HepG2 (cell line): ENCODE measurements around the gene TNRC18. TPM values are rescaled to one million over a fixed set of nuclear protein-coding genes. Genes with fewer than 3 reads are reported as not detected.

ENCODE experiments used
- DR1 ChIP-seq: sonication (generic); formaldehyde crosslinking; IDR thresholded peaks from 2 replicates; pipeline ENCODE4 v1.8.0; 2021; ENCODE audit warnings: mild to moderate bottlenecking, missing genetic modification reagents, inconsistent platforms
- GATAD1 ChIP-seq: IDR thresholded peaks from 2 replicates; pipeline ENCODE4 v1.6.1; 2016; ENCODE audit warnings: missing genetic modification reagents, missing compliant biosample characterization
- MTF1 ChIP-seq: sonication (generic); formaldehyde crosslinking; IDR thresholded peaks from 2 replicates; pipeline ENCODE4 v1.5.0; 2020; ENCODE audit warnings: missing genetic modification reagents
- RCOR2 ChIP-seq: IDR thresholded peaks from 2 replicates; pipeline ENCODE4 v1.6.1; 2016; ENCODE audit warnings: missing biosample characterization, missing genetic modification reagents
- RXRB ChIP-seq: IDR thresholded peaks from 2 replicates; pipeline ENCODE4 v1.6.1; 2016; ENCODE audit warnings: borderline replicate concordance, missing genetic modification reagents, missing compliant biosample characterization
- SUZ12 ChIP-seq: fragments of 150-350 bp; IDR thresholded peaks from 2 replicates; pipeline ENCODE4 v1.6.1; 2014; ENCODE audit warnings: low read depth, low read length
- THAP9 ChIP-seq: sonication (generic); formaldehyde crosslinking; IDR thresholded peaks from 2 replicates; pipeline ENCODE4; 2020; ENCODE audit warnings: missing genetic modification reagents, mild to moderate bottlenecking, borderline replicate concordance
- TSC22D2 ChIP-seq: sonication (generic); formaldehyde crosslinking; IDR thresholded peaks from 2 replicates; pipeline ENCODE4 v1.5.1; 2020; ENCODE audit warnings: missing genetic modification reagents, mild to moderate bottlenecking, borderline replicate concordance
- ZNF101 ChIP-seq: sonication (generic); formaldehyde crosslinking; IDR thresholded peaks from 2 replicates; pipeline ENCODE4 v1.4.0; 2020; ENCODE audit warnings: mild to moderate bottlenecking, low read depth, missing genetic modification reagents, borderline replicate concordance
- ZNF276 ChIP-seq: sonication (generic); formaldehyde crosslinking; IDR thresholded peaks from 2 replicates; pipeline ENCODE4 v1.4.0; 2020; ENCODE audit warnings: mild to moderate bottlenecking, low read depth, missing genetic modification reagents
- ZNF331 ChIP-seq: sonication (generic); formaldehyde crosslinking; IDR thresholded peaks from 2 replicates; pipeline ENCODE4 v1.4.0; 2020; ENCODE audit warnings: missing genetic modification reagents
- ZNF441 ChIP-seq: sonication (generic); formaldehyde crosslinking; IDR thresholded peaks from 2 replicates; pipeline ENCODE4 v1.7.0; 2021; ENCODE audit warnings: missing genetic modification reagents, borderline replicate concordance
- ZNF549 ChIP-seq: sonication (generic); formaldehyde crosslinking; IDR thresholded peaks from 2 replicates; pipeline ENCODE4 v1.5.0; 2020; ENCODE audit warnings: missing genetic modification reagents
- ZNF597 ChIP-seq: sonication (generic); formaldehyde crosslinking; IDR thresholded peaks from 2 replicates; pipeline ENCODE4 v1.5.0; 2020; ENCODE audit warnings: missing genetic modification reagents
- ZNF674 ChIP-seq: sonication (generic); formaldehyde crosslinking; IDR thresholded peaks from 2 replicates; pipeline ENCODE4 v1.5.0; 2020; ENCODE audit warnings: low read depth, mild to moderate bottlenecking, missing genetic modification reagents
- polyA plus RNA-seq, 8 experiments: library from polyadenylated mRNA; depleted of rRNA in 3 of 8; stranded (reverse) in 7 of 8; unstranded in 1 of 8; fragments of >200 nt; fragmentation: Illumina TruSeq in 4 of 8; extraction: Trizol in 4 of 8; gene quantifications; 2 replicates each; pipeline versions ENCODE4 v1.2.1 to v1.2.3, GENCODE V29; 2011 to 2016; ENCODE audit warnings: low read depth in 4 of 8, missing spikeins in 1 of 8, mixed read lengths in 1 of 8; ENCODE audit not compliant: insufficient read depth in 1 of 8
- total RNA-seq, 5 experiments: library from RNA; depleted of rRNA; stranded (reverse); fragments of >200 nt; fragmentation: Illumina TruSeq; extraction: Trizol; gene quantifications; 2 replicates each; pipeline ENCODE4 v1.2.3, GENCODE V29; 2016; ENCODE audit warnings: low read depth in 1 of 5
- TF ChIP-seq, protein P1 (sequence below): sonication (generic); formaldehyde crosslinking; IDR thresholded peaks from 2 replicates; pipeline ENCODE4 v1.4.0; 2020; ENCODE audit warnings: missing genetic modification reagents, borderline replicate concordance
- TF ChIP-seq, protein P2 (sequence below): sonication (generic); formaldehyde crosslinking; IDR thresholded peaks from 2 replicates; pipeline ENCODE4 v1.8.1; 2023; ENCODE audit warnings: mild to moderate bottlenecking, inconsistent platforms, moderate library complexity, missing genetic modification reagents, borderline replicate concordance

Gene TNRC18
- total and polyA plus RNA-seq, 2 of the 13 experiments (the other 11 are each of a cell fraction or from before 2014, with no cell fraction given): 11.7 to 17.4 TPM

GRCh38 chr7:5284304-5285281, 139.0 kb downstream of the TNRC18 start (continued):
- TF ChIP-seq THAP9 (CRISPR knock-in tag): no peak; the same call in 1 of the 2 replicates
- no peak for TF ChIP-seq TSC22D2
- peak; percentile 57; the same call in 1 of the 2 replicates for TF ChIP-seq ZNF331
- no peak for TF ChIP-seq ZNF597 (CRISPR knock-in tag)
- peak; percentile 88 for TF ChIP-seq RXRB (CRISPR knock-in tag)
- no peak for TF ChIP-seq ZNF549
- no peak for TF ChIP-seq ZNF276 (CRISPR knock-in tag)
- peak; percentile 28 for TF ChIP-seq GATAD1
- no peak; the same call in 1 of the 2 replicates for TF ChIP-seq ZNF441 (CRISPR knock-in tag)
- TF ChIP-seq ZNF674 (CRISPR knock-in tag): no peak
- no peak; the same call in 1 of the 2 replicates for TF ChIP-seq DR1 (CRISPR knock-in tag)
- TF ChIP-seq RCOR2 (CRISPR knock-in tag): 0 out of 2 replicates have a peak, but pooled peaks have one; percentile 24
- TF ChIP-seq, protein P1, sequence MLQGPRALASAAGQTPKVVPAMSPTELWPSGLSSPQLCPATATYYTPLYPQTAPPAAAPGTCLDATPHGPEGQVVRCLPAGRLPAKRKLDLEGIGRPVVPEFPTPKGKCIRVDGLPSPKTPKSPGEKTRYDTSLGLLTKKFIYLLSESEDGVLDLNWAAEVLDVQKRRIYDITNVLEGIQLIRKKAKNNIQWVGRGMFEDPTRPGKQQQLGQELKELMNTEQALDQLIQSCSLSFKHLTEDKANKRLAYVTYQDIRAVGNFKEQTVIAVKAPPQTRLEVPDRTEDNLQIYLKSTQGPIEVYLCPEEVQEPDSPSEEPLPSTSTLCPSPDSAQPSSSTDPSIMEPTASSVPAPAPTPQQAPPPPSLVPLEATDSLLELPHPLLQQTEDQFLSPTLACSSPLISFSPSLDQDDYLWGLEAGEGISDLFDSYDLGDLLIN: no peak
- no peak for TF ChIP-seq SUZ12
- TF ChIP-seq ZNF101 (CRISPR knock-in tag): no peak
- TF ChIP-seq MTF1 (CRISPR knock-in tag): no peak
- TF ChIP-seq, protein P2, sequence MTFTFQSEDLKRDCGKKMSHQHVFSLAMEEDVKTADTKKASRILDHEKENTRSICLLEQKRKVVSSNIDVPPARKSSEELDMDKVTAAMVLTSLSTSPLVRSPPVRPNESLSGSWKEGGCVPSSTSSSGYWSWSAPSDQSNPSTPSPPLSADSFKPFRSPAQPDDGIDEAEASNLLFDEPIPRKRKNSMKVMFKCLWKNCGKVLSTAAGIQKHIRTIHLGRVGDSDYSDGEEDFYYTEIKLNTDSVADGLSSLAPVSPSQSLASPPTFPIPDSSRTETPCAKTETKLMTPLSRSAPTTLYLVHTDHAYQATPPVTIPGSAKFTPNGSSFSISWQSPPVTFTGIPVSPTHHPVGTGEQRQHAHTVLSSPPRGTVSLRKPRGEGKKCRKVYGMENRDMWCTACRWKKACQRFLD (CRISPR knock-in tag): no peak
